Measurements from ENCODE around the gene KCNS1. TPM values are rescaled to one million over a fixed set of nuclear protein-coding genes. Genes with fewer than 3 reads are reported as not detected.

Gene KCNS1
- total and polyA plus RNA-seq, 2 of the 8 experiments (the other 6 are each of a cell fraction or from before 2014, with no cell fraction given): 1.4 to 1.8 TPM

GRCh38 chr20:45058168-45058850, 42.6 kb downstream of the KCNS1 start:
- Histone ChIP-seq H3K4me3 (ENCODE audit: extremely low read depth in 1 of 4, insufficient read depth in 2 of 4, low read depth in 3 of 4, low read length in 4 of 4) (no peak overlapping the region), H3K79me2 (ENCODE audit: control insufficient read depth in 1 of 2, insufficient read depth in 2 of 2, low read length in 2 of 2) (no peaks in the 10 kb centered on the region), H3K27ac (ENCODE audit: low read depth, low read length) (no peak overlapping the region), H2AFZ (ENCODE audit: low read length) (no peak overlapping the region), H4K8ac (ENCODE audit: extremely low read depth, insufficient read depth, low read length) (no peak overlapping the region), H2BK20ac (ENCODE audit: low read length) (no peak overlapping the region), H2BK12ac (ENCODE audit: low read depth, low read length) (no peak overlapping the region), H3K4ac (replicated peaks; ENCODE audit: insufficient read length, low read depth, low read length) (no peak overlapping the region), H4K91ac (replicated peaks; ENCODE audit: insufficient read length, low read length) (no peak overlapping the region), H3K9ac (replicated peaks in 1 of 4; ENCODE audit: extremely low read depth in 1 of 4, low read depth in 3 of 4, low read length in 3 of 4) (no peak overlapping the region), H3K79me1 (ENCODE audit: low read depth, low read length) (no peaks in the 10 kb centered on the region), H3K23me2 (ENCODE audit: low read depth, low read length) (no peaks in the 10 kb centered on the region), H4K5ac (ENCODE audit: insufficient read length, low read depth, low read length) (no peak overlapping the region), H3K23ac (ENCODE audit: insufficient read length) (no peak overlapping the region), H3K9me3 (ENCODE audit: insufficient read depth in 2 of 2, low read depth in 1 of 2, low read length in 1 of 2) (no peaks in the 10 kb centered on the region; a peak in 1 of 4 replicates), H2BK15ac (ENCODE audit: low read length) (no peak overlapping the region), H3K14ac (ENCODE audit: insufficient read length) (no peak overlapping the region), H3K4me1 (replicated peaks in 1 of 4; ENCODE audit: control insufficient read depth in 3 of 4, insufficient read depth in 4 of 4, low read length in 3 of 4) (peaks cover 0 to 2% (median 0%) of the 10 kb centered on the region in 4 experiments; a peak in 1 of 7 replicates), H4K20me1 (replicated peaks in 1 of 2; ENCODE audit: control insufficient read depth in 1 of 2, insufficient read depth in 2 of 2, low read length in 2 of 2) (no peaks in the 10 kb centered on the region), H3K27me3 (replicated peaks in 1 of 4; ENCODE audit: control insufficient read depth in 3 of 4, extremely low read depth in 1 of 4, insufficient read depth in 3 of 4, low read length in 3 of 4) (no peaks in the 10 kb centered on the region), H2AK5ac (ENCODE audit: low read depth, low read length) (no peak overlapping the region), H3K36me3 (ENCODE audit: control insufficient read depth in 2 of 4, insufficient read depth in 4 of 4, low read length in 3 of 4) (no peaks in the 10 kb centered on the region), H2BK120ac (replicated peaks; ENCODE audit: low read depth, low read length) (no peak overlapping the region), H3K18ac (ENCODE audit: extremely low read depth, low read length) (no peak overlapping the region), H2BK5ac (ENCODE audit: low read depth, low read length) (no peak overlapping the region), H3K4me2 (ENCODE audit: insufficient read depth in 1 of 2, low read depth in 2 of 2, low read length in 2 of 2) (no peak overlapping the region), H3K56ac (replicated peaks; ENCODE audit: insufficient read length, low read depth, low read length) (no peak overlapping the region)
- 84% methylated on average over 4 of the region's 4 CpGs; no CpG with 5 or more reads in 1 of the 2 experiments for WGBS, 2 experiments (ENCODE audit: extremely low coverage in 1 of 2, insufficient coverage in 1 of 2, insufficient read length in 1 of 2, insufficient replicate concordance in 2 of 2, low coverage in 1 of 2, low lambda C conversion rate in 2 of 2, missing lambda C conversion rate in 1 of 2)
- POLR2A ChIA-PET (ENCODE audit: partially characterized antibody): interaction anchor here (0.8 kb wide), 1 partner anchor 42 kb away, joined by 3 read pairs; no protein-coding TSS in a partner anchor
- CTCF ChIA-PET (ENCODE audit: partially characterized antibody): interaction anchor here (1.4 to 1.8 kb wide), 2 partner anchors 47 to 53 kb away, joined by 5 read pairs; no protein-coding TSS in a partner anchor
- FAIRE-seq (no peak), DNase-seq (ENCODE audit: low read depth in 1 of 2, low spot score in 2 of 2) (no peak)
- TF ChIP-seq ZNF274 (IDR thresholded peaks at IDR 0.05; ENCODE audit: borderline replicate concordance, extremely low read depth, low read length) (no peak), TEAD4 (IDR thresholded peaks at IDR 0.05; ENCODE audit: low read depth, low read length) (no peak), EP300 (IDR thresholded peaks at IDR 0.05; ENCODE audit: borderline replicate concordance in 1 of 2, low read depth in 2 of 2, low read length in 2 of 2) (no peak), RAD21 (IDR thresholded peaks at IDR 0.05 in 1 of 2, conservative IDR thresholded peaks at IDR 0.05 in 1 of 2; ENCODE audit: low read depth in 2 of 2, low read length in 2 of 2) (no peak), EZH2 (IDR thresholded peaks at IDR 0.05; ENCODE audit: low read depth, low read length, severe bottlenecking) (no peak), EGR1 (IDR thresholded peaks at IDR 0.05; ENCODE audit: borderline replicate concordance, low read depth, low read length) (no peak), FOSL1 (IDR thresholded peaks at IDR 0.05; ENCODE audit: insufficient read depth, low read depth, low read length) (no peak), GTF2F1 (IDR thresholded peaks at IDR 0.05; ENCODE audit: borderline replicate concordance, low read depth, low read length) (no peak), YY1 (IDR thresholded peaks at IDR 0.05; ENCODE audit: low read depth, low read length) (no peak), RBBP5 (IDR thresholded peaks at IDR 0.05; ENCODE audit: borderline replicate concordance, low read depth, low read length) (no peak)
